HG03103 (cell line): ENCODE data around the gene ADGRG1.

Experiments
- ATAC-seq: cut with Tn5 transposase; IDR thresholded peaks from one replicate; pipeline ENCODE4 v1.9.1; 2021; ENCODE audit warnings: low read depth; ENCODE audit not compliant: unreplicated experiment

ADGRG1 gene

GRCh38 chr16:57633383-57634064, 5.1 kb downstream of the ADGRG1 start:
- ATAC-seq, result no peak

DNA sequence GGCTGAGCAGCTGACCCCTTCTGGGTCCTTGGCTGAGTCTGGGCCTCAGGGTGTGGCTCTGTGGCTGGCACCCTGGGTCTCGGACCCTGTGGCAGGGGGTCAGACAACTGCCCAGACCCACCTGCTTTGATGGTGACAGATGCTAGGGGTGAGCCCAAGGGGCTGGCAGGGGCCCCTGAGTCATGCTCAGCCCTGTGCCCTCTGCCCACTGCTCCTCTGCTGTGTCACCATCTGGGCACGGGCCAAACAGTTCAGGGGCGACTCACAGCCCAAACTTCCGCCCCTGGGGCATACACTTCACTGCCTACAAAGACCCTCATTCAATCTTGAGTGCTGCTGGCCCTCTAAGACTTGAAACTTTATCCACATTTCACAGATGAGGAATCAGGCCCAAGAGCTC, 5.7 kb downstream of the ADGRG1 start:
- ATAC-seq, result no peak

- no peak for ATAC-seq
Observed at GRCh38 chr16:57635266-57636097, 7.1 kb downstream of the ADGRG1 start.

DNA sequence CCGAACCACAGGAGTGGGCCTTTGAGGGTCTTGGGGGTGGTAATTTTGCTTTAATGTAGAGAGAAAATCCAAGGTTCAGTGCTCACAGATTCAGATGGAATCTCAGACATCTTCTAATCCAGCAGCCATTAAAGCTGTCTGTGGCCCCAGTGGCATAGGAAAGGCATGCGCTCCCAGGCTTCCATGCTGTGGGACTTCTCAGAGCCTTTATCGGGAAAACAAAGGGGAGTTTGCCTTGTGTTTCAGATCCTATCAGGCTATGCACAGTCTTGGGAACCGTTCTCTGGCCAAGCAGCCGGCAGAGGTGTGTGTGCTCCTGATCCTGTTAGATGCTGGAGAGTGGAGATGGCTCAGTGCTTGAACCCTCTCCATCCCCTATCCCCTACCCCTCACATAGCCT, 7.8 kb downstream of the ADGRG1 start:
- ATAC-seq, result no peak

GRCh38 chr16:57637020-57637419, 8.6 kb downstream of the ADGRG1 start:
- ATAC-seq, result no peak

- no peak for ATAC-seq
Observed at GRCh38 chr16:57637424-57637823, 9.0 kb downstream of the ADGRG1 start.

DNA sequence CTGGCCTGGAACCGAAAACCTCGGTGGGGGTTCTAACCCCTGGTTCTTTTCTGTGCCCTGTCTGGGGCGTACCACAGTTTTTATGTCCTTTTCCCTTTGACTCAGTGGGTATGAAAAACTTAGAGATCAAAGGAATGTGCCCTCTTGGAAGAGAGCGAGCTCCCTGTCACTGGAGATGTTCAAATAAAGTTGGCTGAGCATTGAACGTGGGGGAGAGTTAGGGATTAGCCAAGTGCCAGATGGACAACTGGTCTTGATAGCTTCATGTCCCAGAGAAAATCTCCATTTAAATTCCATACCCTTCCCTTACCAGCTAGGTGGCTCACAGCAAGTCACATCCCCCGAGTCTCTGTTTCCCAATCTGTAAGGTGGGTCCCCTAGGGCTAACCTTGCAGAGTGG, 9.5 kb downstream of the ADGRG1 start:
- ATAC-seq, result no peak

DNA sequence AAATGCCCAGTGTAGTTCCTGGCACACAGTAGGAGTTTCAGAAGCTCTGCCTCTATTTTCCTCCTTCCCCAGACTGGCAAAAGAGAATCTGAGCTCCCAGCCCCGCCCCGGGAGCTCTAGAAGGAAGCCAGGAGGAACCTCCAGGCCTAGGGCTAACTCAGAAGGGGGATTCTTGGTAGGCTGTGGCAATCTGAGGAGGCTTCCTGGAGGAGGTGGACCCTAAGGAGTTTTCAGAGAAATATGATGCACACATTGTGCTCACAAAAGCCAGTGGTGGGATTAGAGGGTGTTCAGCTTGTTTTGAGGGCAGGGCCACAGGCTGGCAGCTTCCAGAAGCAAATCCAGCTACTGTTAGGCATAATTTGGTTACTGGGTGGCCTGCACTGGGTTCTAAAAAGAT, 10.0 kb downstream of the ADGRG1 start:
- ATAC-seq, result no peak

DNA sequence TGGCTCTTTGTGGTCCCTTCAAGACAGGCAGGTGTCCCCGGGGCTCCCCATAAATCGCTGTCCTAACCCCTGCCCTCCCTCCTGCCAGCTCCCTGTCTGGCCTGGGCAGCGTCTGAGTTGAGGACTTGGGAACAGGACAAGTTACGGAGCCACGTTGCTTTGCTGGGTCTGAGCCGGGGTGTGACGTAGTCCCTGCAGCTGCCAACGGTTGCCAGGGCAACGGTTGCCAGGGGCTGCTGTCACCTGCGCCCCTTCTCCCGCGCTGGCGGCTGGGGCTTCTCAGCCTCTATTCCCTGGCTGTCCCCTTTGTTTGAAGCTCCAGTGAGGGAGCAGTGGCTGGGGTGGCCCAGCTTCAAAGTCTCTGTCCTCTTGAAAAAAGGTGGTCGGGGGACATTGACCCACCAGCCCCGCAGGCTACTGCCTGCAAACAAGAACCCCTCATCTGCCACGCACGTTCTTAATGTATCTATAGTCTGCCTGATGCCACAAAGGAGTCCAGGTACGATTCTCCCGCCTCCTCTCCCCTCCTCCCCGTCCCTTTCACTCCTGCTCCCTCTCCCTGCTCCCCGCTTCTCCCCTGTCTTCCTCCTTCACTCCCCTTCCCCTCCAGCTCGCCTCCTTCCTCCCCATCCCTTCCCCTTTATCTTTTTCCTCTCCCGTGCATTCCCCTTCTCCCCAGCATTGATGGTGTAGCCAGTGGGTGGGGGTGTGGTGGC, 10.9 kb downstream of the ADGRG1 start:
- ATAC-seq, result no peak

GRCh38 chr16:57640185-57640584, 11.8 kb downstream of the ADGRG1 start:
- no peak for ATAC-seq

GRCh38 chr16:57640612-57641011, 12.2 kb downstream of the ADGRG1 start:
- ATAC-seq, result no peak

- ATAC-seq, result no peak
Observed at GRCh38 chr16:57642160-57643135, 14.0 kb downstream of the ADGRG1 start.

DNA sequence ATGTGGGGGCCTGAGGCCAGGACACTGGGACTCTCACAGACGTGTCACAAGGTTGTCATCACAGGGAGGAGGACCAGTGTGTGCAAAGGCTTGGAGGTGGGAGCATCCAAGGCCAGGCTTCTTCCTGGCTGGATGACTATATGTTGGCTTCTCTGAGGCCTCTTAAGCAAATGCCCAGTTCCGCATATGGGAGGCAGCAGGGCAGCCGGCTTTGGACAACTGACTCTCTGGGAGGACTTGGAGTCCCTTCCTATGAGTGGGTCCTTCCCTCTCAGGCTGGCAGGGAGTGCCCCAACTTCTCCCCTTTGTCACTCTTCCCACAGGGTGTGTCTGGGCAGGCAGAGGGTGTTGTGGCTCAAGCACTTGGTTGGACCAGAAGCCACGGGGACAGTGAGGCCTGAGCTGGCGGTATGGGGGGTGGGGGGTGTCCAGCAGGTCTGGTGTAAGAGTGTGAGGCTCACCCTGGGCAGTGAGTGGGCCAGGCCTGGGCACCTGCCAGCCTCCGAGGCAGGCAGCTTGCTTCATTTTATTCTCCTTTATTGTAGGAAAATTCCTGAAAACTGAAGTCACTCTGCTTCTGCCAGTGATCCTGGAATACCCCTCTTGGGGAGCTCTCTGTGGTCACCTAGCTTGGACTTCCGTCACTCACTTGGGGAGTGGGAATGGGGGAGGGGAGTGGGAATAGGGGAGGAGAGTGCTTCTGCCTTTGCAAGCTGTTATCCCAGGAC, 14.9 kb downstream of the ADGRG1 start:
- no peak for ATAC-seq

- ATAC-seq, result no peak
Observed at GRCh38 chr16:57643910-57644309, 15.5 kb downstream of the ADGRG1 start.

- no peak for ATAC-seq
Observed at GRCh38 chr16:57644383-57645014, 16.1 kb downstream of the ADGRG1 start.

- ATAC-seq, result no peak
Observed at GRCh38 chr16:57645169-57645568, 16.7 kb downstream of the ADGRG1 start.

- no peak for ATAC-seq
Observed at GRCh38 chr16:57645691-57646387, 17.4 kb downstream of the ADGRG1 start.

- no peak for ATAC-seq
Observed at GRCh38 chr16:57646388-57647039, 18.1 kb downstream of the ADGRG1 start.
